Astrocyte of the hippocampus (primary cell): ENCODE results near the gene KCNH4.
"Not testable (repeated sequence)": the region's sequence is repeated elsewhere in the genome, so short reads cannot be mapped to it uniquely, and the experiment has no call there.

Experiments used
- DNase-seq: peaks from one replicate; pipeline ENCODE4 v3.0.0; 2011; ENCODE audit warnings: low read depth, low spot score

The KCNH4 gene

DNA sequence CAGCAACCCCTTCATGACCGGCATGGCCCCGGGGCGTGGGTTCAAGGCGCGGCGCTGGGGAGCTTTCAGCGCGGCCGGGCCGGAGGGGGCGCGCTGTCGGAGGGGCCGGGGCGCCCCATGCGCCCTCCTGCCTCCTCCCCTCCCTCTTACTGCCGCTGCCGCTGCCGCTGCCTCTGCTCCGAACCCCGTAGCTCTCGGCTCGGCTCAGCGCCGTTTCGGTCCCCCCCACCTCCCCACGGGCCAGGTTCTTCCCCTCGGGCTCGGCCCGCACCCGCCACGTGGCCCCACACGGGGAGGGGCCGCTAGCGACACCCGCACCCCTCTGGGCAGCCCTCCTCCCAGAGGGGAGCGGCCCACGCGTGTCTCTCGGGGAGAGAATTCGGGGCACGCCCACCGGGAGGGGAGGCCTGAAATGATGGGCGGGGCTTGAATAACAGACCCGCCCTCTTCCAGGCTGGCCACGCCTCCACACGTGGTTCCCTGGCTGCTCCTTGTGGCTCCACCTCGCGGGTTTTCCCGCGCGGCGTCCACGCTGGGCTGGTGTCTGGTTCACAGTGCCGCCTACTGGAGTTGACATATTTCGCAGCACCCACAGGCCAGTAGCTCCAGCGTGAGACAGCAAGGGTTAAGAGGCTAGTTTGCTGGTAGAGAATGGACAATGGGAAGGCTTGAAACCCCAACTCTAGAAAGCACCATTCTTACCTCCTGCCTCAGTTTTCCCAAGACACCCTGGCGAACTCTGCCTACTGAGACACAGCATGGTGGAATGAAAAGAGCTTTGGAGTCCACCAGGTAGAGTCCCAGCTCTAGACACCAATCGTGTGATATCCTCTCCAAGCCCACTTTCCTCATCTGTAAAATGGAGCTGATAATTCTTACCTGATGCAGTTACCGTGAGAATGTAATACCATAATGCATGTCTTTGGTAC, at the start of gene KCNH4:
TSS of gene KCNH4 (minus strand) at position 221 of the 929 bp plus-strand sequence. CDS start at position 24, 197 bp downstream.
- peak; percentile 72 for DNase-seq

DNA sequence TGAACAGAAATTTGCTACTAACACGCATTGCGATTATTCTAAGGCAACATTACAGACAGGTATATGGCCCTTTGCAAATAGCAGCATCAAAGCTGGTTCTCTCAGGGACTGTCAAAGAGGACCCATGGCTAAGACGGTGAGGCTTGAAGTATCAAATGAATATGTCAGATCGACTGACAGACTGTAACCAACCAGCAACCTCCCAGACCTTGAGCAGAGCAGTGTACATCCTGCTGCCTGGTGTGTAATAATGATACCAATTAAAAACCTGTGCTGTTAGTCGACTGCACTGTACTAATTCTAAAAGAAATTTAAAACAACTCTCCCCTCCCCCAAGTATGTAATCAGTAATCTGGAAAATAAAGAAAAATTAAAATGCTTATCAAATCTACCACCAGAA, 49.3 kb upstream of the KCNH4 start:
- DNase-seq: no peak

DNA sequence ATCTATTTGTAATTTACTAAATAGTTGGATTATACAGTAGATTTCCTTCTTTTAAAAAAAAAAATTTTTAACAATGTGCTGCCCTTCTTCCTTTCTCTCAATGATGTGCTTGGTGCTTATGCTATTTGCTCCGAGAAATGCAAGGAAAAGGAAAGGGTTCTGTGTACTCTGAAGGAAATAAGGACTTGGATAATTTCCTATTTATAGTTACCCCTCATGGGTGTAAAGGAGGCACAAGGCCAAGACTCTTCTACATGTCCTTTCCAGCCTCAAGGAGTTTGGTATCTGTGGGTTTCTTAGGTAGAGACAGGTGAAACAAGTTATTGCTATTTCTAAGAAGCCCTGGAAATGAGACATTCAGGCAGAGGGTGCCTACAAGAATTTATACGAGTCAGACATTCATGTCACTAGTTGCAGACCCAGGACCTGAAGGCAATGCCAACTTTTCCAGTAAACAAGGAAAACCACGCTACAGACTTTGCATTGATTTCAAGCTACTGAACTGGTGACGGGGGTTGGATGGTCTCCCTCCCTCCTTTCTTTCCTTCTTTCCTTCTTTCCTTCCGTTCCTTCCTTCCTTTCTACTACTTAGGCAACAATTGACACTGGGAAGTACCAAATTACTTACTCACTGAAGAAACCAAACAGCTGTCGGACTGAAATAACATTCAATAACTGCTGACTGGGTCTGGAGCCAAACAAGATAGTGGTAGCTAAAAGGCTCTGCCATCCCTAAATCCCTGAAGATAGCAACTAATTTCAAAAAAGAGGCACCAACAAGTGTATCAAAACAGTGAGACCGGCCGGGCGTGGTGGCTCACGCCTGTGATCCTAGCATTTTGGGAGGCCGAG, 47.1 kb upstream of the KCNH4 start:
- DNase-seq: peak; percentile 23

DNA sequence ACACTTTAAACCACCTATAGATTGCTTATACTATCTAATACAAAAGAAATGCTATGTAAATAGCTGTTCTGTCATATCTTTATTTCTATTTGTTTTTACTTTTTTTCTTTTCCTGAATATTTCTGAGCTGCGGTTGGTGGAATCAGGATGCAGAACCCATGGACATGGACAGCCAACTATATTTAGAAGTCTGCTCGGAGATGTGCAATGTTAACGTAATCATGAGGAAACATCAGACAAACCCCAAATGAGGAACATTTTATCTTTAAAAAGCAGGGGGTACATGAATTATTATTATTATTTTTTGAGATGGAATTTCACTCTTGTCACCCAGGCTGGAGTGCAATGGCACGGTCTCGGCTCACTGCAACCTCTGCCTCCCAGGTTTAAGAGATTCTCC, 44.7 kb upstream of the KCNH4 start:
- no peak for DNase-seq

DNA sequence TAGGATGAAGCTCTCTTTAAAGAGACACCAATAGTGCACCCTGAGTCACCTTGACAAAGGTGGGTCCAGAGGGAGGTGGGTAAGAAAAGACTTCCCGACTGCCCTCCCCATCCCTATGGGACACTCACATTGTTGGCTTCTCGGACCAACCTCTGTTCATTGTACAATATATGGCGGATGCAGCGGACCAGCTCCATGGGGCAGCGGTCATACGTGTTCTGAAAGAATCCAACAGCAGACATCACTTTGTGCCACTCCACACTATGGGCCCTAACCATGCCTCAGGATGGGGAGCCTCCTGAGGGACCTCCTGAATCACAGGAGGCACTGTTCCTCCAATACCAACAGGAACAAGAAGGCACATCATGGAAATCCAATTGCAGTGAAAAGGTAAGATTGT, 43.7 kb upstream of the KCNH4 start:
- DNase-seq: no peak

DNA sequence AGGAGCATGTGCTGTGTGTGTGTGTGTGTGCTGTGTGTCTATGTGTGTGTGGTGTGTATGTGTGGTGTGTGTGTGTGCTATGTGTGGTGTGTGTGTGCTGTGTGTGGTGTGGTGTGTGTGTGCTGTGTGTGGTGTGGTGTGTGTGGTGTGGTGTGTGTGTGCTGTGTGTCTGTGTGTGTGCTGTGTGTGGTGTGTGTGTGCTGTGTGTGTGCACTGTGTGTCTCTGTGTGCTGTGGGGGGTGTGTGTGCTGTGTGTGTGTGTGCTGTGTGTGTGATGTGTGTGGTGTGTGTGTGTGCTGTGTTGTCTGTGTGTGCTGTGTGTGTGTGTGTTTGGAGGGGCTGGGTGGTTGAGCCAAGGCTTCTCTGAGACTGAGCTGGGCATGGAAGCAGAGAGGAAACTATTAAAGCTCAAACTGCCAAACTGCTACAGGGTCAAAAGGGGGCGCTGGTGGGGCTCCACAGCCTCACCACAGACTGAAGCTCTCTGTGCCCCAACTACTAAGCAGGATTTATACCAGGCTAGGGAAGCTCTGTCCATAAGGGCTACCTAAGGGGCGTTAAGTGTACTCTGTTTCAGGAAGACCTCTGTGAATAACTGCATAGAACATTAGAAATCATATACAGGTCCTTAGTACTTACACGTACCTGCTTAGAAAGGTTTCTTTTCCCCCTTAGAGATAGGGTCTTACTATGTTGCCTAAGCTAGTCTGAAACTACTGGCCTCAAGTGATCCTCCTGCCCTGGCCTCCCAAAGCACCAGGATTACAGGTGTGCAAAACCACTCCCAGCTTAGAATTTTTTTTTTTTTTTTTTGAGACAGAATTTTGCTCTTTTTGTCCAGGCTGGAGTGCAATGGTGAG, 41.2 kb upstream of the KCNH4 start:
- DNase-seq: peak; percentile 70

DNA sequence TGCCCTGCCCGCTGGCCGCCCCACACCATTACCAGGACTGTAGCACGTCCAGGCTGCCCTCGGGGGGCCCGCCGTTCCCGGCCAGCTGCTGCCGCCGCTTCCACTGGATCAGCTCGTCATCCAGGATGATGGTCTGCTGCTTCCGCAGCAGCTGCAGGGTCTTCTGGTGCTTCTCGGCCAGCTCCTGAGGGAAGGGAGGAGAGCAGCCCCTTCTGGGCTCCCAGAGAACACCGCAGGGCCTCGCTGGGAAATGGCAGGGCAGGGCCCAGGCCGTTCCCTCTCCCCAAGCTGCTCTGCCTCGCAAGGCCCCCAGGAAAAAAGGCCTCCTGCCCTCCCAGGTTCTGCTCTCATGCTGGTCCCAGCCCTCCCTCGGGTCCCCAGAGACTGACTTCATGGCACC, 38.3 kb upstream of the KCNH4 start:
- DNase-seq: not testable (repeated sequence)

DNA sequence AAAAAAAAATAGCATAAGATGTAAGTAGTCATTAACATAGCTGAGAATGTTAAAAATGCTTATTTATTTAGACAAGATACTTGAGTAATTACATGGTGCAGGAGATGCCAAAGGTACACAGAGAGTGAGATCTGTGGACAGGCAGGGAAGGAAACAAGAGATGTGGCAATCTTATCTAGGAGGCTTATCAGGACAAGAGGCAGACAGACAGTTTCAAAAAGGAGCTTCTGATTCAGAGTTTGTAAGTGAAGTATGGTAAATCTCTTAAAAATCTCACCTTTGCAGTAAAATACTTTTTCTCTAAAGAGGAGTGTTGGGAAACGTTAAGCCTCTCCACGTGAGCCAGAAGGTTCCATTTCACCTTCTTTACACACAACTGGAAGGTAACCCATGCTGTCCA, 33.2 kb upstream of the KCNH4 start:
- DNase-seq: no peak

DNA sequence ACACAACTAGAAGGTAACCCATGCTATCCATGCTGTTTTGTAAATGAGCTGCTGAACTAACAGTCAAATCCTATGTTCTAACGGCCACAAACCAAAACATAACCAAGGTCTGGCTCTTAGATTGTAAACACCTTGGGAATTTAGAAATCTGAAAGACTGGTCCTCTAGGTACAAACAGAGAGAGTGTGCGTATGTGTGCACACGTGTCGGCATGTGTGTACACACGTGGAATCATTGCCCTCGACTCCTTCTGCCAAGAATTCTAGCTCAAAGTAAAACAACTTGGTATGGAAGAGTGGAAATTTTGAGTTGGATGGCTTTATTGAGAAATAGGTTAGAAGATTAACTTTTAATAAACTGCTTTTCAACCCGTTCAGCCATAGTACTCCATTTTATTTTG, 31.4 kb upstream of the KCNH4 start:
- no peak for DNase-seq

DNA sequence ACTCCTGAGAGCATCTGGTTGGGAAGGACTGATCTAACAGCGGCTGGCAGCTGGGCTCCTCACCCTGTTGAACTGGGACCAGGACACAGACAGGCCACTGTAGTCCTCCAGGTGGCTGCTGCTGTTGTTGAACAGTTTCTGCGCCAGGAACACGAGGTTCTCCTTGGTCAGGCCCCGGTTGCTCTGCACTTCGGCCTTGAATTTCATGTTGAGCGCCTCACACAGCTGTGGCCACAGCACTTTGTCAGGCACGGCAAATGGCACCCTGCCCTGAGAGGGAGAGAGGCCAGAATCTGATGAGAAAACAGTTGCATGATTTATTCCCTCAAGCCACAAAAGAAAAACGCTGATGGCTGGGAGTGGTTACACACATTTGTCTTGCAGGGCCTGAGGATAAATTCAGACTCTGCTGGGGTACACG, 31.0 kb upstream of the KCNH4 start:
- DNase-seq: peak; percentile 59

DNA sequence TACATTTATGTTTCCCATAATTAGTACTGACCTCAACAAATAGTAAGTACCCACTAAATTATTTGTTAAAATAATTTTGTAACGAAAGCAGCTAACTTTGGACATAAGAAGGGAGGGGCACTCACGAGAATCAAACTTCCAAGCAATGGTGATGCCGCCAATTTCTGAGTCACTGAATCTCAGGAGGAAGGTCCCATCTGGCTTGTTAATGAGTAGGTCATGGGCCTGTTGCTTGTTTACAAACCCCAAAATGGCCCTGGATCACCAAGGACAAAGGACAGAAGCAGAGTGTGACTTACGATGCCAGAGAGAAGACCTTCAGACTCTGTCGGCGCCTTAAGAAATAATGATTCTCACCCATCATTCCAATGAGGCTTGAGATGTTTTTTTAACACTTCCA, 29.1 kb upstream of the KCNH4 start:
- DNase-seq: no peak

DNA sequence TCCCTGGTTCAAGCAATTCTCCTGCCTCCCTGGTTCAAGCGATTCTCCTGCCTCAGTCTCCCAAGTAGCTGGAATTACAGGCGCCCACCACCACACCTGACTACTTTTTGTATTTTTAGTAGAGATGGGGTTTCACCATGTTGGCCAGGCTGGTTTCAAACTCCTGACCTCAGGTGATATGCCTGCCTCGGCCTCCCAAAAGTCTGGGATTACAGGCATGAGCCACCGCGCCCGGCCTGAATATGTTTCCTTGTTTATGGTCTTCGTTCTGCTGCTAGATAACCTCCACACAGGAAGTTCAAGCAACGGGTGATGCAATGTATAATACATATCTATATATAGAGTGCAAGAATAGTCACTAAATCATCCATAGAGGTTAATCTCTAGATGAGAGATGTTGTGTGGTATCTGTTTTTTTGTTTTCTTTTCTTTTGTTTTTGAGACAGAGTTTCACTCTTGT, 25.2 kb upstream of the KCNH4 start:
- not testable (repeated sequence) for DNase-seq

DNA sequence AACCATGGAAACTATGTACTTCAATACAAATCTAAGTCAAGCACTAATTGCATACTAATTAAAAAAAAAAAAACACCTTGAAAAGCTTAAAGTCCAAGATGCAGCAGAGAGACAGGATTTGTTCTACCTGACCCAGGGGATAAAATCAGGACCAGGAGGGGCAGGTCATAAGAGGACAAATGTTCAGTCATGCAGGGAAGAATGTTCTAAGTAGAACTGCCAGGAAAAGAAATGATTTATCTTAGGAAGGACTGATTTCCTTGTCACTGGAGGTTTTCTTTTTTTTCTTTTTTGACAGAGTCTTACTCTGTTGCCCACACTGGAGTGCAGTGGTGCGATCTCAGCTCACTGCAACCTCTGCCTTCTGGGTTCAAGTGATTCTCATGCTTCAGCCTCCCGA, 22.4 kb upstream of the KCNH4 start:
- DNase-seq: peak; percentile 28

DNA sequence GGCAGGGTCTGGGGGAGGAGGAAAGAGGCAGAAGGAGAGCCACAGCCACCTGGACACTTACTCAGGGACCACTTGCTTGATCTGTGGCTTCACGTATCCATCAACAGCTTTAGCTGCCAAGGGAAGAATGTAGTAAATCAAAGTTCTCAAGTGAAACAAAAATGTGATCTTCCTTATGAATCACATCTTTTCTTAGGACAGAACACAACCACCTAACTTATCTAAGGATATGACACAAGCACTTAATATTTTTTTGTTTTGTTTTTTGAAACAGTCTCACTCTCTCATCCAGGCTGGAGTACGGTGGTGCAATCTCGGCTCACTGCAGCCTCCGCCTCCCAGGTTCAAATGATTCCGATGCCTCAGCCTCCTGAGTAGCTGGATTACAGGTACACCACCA, 21.8 kb upstream of the KCNH4 start:
- no peak for DNase-seq

DNA sequence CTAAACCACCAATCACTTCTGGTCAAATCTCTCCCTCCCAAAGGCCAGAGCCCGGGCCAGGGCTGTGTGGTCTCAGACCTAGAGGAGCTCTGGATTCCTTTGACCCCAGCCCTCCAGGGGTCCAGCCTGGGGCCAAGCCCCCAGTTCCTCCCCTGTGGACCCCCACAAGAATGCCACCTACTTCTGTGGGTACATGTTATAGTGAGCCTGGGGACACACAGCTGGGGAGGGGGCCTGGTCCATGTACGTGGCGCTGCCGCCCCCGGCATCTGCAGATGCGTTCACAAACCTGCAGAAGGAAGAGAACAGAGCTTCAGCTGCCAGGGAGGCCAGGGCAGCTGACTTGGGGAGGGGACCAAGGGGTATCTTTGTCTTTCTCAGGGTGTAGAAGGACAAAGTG, 21.2 kb upstream of the KCNH4 start:
- DNase-seq: no peak

DNA sequence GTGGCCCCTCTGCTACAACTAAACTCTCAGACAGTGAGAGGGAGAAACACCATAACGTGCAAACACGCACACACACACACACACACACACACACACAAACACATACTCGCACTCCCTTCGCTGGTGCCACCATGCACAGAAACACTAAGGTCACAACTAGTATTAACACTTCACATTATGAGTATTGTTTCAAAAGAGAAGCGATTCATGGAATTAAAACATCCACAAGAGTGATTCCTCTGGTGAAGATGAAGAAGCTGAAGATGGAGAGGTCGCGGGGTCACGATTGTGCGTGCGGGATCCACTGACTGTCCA, 20.5 kb upstream of the KCNH4 start:
- DNase-seq: no peak

DNA sequence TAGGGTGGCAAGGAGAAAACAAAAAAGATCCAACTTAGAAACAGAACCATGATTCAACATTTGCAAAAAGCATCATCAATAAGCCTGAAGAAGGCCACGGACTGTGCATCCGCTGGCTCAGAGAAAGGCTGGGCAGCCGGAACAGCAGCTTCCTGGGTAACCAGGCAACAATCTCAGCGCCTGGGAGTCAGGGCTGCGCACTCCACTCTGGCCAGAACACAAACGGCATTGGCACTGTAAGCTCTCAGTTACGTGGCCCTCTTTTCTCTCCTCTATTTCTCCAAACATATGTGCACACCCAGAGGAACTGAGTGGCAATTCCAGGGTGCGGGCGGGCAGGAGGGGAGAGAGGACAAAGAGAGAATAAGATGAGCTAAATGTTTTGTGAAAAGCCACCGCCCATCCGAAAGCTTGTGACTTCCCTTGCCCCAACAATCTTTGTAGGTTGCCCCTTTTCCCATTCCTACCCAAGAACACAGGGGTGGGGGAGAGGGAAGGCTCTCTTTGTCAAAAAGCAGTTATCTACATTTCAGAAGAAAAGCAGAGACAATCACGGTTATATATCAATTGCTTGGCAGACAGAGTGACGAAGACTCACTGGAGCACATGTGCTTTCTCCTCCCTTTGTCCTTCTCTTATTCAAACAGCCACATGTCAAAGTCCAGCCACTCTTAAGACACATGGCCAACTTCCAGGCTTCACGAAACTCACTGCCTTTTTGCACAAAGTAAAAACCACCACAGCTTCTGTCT, 19.9 kb upstream of the KCNH4 start:
- peak; percentile 22 for DNase-seq

DNA sequence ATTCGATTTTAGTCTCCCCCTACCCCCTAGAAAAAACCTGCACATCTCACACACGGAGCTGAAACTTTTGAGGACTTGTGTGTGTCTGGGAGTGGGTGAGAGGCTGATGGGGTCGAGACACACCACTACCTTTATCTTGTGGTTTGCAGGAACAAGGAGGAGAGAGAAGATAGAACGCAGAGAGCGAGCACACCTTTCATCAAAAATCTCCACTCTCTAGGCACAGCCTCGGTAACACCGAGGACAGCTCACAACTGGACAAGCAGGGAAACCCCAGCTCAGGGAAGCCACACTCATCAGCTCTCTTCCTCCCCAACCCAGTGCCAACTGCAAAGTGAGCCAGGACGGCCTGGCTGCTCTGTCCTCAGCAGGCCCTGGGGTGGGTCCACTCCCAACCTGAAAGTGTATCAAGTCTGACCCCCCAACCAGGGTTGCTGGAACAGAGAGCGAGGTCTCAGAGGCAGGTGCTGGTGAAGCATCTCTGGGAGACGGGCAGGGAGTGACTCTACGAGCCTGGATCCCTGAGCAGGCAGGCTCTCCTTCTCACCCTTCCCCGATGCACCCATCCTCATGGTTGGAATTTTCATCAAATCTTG, 18.6 kb upstream of the KCNH4 start:
- no peak for DNase-seq

DNA sequence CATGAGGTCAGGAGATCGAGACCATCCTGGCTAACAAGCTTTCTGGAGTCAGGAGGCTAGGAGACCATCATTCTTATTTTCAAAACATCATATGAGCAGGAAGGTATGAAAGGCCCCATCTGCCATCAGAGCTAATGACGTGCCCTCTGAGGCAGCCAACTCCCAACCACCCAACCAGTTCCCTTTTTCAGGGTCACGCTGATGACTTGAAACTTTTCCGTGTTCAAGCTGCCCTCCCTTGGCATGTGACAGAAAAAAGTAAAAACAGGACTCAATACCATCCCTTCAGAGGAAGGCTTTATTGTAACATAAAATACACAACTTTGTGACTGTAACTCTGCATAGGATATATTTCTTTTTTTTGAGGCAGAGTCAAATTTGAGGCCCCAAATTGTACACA, 18.0 kb upstream of the KCNH4 start:
- no peak for DNase-seq

DNA sequence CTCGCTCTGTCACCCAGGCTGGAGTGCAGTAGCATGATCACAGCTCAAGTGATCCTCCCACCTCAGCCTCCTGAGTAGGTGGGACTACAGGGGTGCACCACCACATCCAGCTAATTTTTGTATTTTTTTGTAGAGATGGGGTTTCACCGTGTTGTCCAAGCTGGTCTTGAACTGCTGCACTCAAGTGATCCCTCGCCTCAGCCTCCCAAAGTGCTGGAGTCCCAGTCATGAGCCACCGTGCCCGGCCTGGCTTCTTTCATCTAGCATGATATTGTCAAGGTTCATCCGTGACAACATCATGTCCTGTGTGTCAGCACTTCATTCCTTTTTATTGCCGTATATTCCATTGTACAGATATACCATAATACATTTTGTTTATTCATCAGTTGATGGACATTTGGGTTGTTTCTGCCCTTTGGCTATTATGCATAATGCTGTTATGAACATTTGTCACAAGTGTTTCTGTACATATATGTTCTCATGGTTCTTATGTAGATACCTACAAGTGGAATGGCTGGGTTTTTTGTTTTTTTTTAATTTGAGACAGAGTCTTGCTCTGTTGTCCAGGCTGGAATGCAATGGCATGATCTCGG, 16.7 kb upstream of the KCNH4 start:
- no peak for DNase-seq
